Upper lobe of left lung (tissue), 6 donors: ENCODE measurements around the gene TNFRSF9. TPM values are rescaled to one million over a fixed set of nuclear protein-coding genes. Genes with fewer than 3 reads are reported as not detected.

ENCODE experiments used
- ATAC-seq, 2 donors: fragments of 200-7000 bp; cut with Tn5 transposase; one replicate each; pipeline ENCODE4 v1.9.1; 2022; ENCODE audit warnings: mild to moderate bottlenecking in 2 of 2, moderate library complexity in 2 of 2; ENCODE audit not compliant: low FRiP score in 2 of 2
- DNase-seq, 2 donors: peaks; one replicate each; pipeline ENCODE4 v3.0.0-alpha.2; 2019 to 2020
- H3K27ac ChIP-seq, 4 donors: fragments of 200-600 bp; sonication (generic); one replicate each; pipeline ENCODE4 v1.5.1; 2016 to 2019
- H3K27me3 ChIP-seq, 4 donors: fragments of 200-600 bp; sonication (generic); one replicate each; pipeline ENCODE4 v1.5.1; 2017 to 2019
- H3K36me3 ChIP-seq, 4 donors: fragments of 200-600 bp; sonication (generic); one replicate each; pipeline ENCODE4 v1.5.1; 2016 to 2019
- H3K4me1 ChIP-seq, 4 donors: fragments of 200-600 bp; sonication (generic); one replicate each; pipeline ENCODE4 v1.5.1; 2018 to 2019
- H3K4me3 ChIP-seq, 4 donors: fragments of 200-600 bp; sonication (generic); one replicate each; pipeline ENCODE4 v1.5.1; 2017 to 2019; ENCODE audit warnings: mild to moderate bottlenecking in 2 of 4, moderate library complexity in 1 of 4
- H3K9me3 ChIP-seq, 4 donors: fragments of 200-600 bp; sonication (generic); one replicate each; pipeline ENCODE4 v1.5.1; 2018 to 2019
- CTCF ChIP-seq, 6 experiments: fragments of 450-650 bp in 4 of 6; fragments of 200-600 bp in 2 of 6; sonication (generic) in 2 of 6; IDR thresholded peaks; one replicate each; pipeline ENCODE4 v1.5.1; 2016 to 2019; ENCODE audit warnings: antibody characterized with exemption in 6 of 6
- EP300 ChIP-seq, 4 donors: sonication (generic); formaldehyde crosslinking; IDR thresholded peaks; one replicate each; pipeline ENCODE4 v1.5.1; 2017; ENCODE audit warnings: antibody characterized with exemption in 4 of 4, control low read depth in 2 of 4
- POLR2A ChIP-seq, 4 donors: fragments of 450-650 bp; IDR thresholded peaks; one replicate each; pipeline ENCODE4 v1.5.1; 2016 to 2017; ENCODE audit warnings: antibody characterized with exemption in 4 of 4, mild to moderate bottlenecking in 2 of 4
- POLR2AphosphoS5 ChIP-seq, 2 donors: sonication (generic); formaldehyde crosslinking; IDR thresholded peaks; one replicate each; pipeline ENCODE4 v1.5.1; 2017; ENCODE audit warnings: antibody characterized with exemption in 2 of 2
- WGBS, 2 donors: methylation state at CpG; one replicate each; pipeline ENCODE4 v1.1.5; 2017 to 2018; 5-methylcytosine and 5-hydroxymethylcytosine counted together
- total RNA-seq, 6 donors: library from RNA; depleted of rRNA in 4 of 6; stranded (reverse); fragments of >200 nt in 4 of 6; gene quantifications; one replicate each; pipeline versions ENCODE4 v1.1.0 to v1.2.1, GENCODE V29; 2016 to 2021
- donor health status: DM: no; HTN: no; CAD: no; lungs with moderate emphysema.
- donor health status: DM: no; HTN: yes; CAD: no; lungs with severe emphysema.

Gene TNFRSF9
- total RNA-seq, 6 donors from 2014 or later, result 0.11 to 1.5 (median 0.61) TPM; not detected in 1

- Histone ChIP-seq H3K4me3 (no peak overlapping the region), H3K27ac (no peak overlapping the region), H3K27me3 (no peaks in the 10 kb centered on the region), H3K9me3 (no peaks in the 10 kb centered on the region), H3K4me1 (peaks cover 0 to 3% (median 0%) of the 10 kb centered on the region in 4 donors), H3K36me3 (peaks cover 7 to 75% (median 48%) of the 10 kb centered on the region in 4 donors)
- ATAC-seq, result no peak
- no peak for TF ChIP-seq POLR2A (IDR thresholded peaks at IDR 0.05)
- no peak for TF ChIP-seq EP300 (IDR thresholded peaks at IDR 0.05)
- no peak for TF ChIP-seq CTCF (IDR thresholded peaks at IDR 0.05)
- TF ChIP-seq POLR2AphosphoS5 (IDR thresholded peaks at IDR 0.05), result no peak
- no peak for DNase-seq
- 94 to 100% methylated on average over 2 of the region's 2 CpGs for WGBS, 2 donors
These were observed 32.4 kb upstream of the TNFRSF9 start for GRCh38 chr1:7973086-7973485.

GRCh38 chr1:7972285-7972684, 31.6 kb upstream of the TNFRSF9 start:
- no peak for ATAC-seq
- WGBS, 2 donors, result 96% methylated on average over 5 of the region's 5 CpGs
- Histone ChIP-seq H3K36me3 (peaks cover 7 to 71% (median 46%) of the 10 kb centered on the region in 4 donors), H3K27me3 (no peaks in the 10 kb centered on the region), H3K4me3 (no peak overlapping the region), H3K27ac (no peak overlapping the region), H3K4me1 (peaks cover 0 to 10% (median 0%) of the 10 kb centered on the region in 4 donors), H3K9me3 (no peaks in the 10 kb centered on the region)
- no peak for DNase-seq
- no peak for TF ChIP-seq CTCF (IDR thresholded peaks at IDR 0.05)
- no peak for TF ChIP-seq POLR2AphosphoS5 (IDR thresholded peaks at IDR 0.05)
- no peak for TF ChIP-seq POLR2A (IDR thresholded peaks at IDR 0.05)
- TF ChIP-seq EP300 (IDR thresholded peaks at IDR 0.05), result no peak

- 87 to 90% methylated on average over 6 of the region's 6 CpGs for WGBS, 2 donors
- TF ChIP-seq POLR2A (IDR thresholded peaks at IDR 0.05) (no peak), EP300 (IDR thresholded peaks at IDR 0.05) (no peak), POLR2AphosphoS5 (IDR thresholded peaks at IDR 0.05) (no peak), CTCF (IDR thresholded peaks at IDR 0.05) (no peak)
- Histone ChIP-seq H3K9me3 (no peaks in the 10 kb centered on the region), H3K27ac (no peak overlapping the region), H3K27me3 (no peaks in the 10 kb centered on the region), H3K36me3 (peaks cover 8 to 70% (median 50%) of the 10 kb centered on the region in 4 donors), H3K4me3 (no peak overlapping the region), H3K4me1 (peaks cover 0 to 20% (median 6%) of the 10 kb centered on the region in 4 donors)
- DNase-seq (no peak), ATAC-seq (no peak)
These were observed 30.4 kb upstream of the TNFRSF9 start for GRCh38 chr1:7971024-7971423.

GRCh38 chr1:7970246-7970645, 29.6 kb upstream of the TNFRSF9 start:
- TF ChIP-seq CTCF (IDR thresholded peaks at IDR 0.05) (no peak), EP300 (IDR thresholded peaks at IDR 0.05) (no peak)
- DNase-seq (no peak), ATAC-seq (no peak)
- no peak overlapping the region for H3K27ac ChIP-seq
- H3K9me3 ChIP-seq, result no peaks in the 10 kb centered on the region
- WGBS, 2 donors, result 77 to 79% methylated on average over 2 of the region's 2 CpGs
- peaks cover 0 to 21% (median 8%) of the 10 kb centered on the region in 4 donors for H3K4me1 ChIP-seq
- H3K36me3 ChIP-seq, result peaks cover 12 to 76% (median 57%) of the 10 kb centered on the region in 4 donors
- H3K27me3 ChIP-seq, result no peaks in the 10 kb centered on the region
- no peak overlapping the region for H3K4me3 ChIP-seq

- Histone ChIP-seq H3K4me1 (peaks cover 6 to 38% (median 19%) of the 10 kb centered on the region in 4 donors), H3K27me3 (no peaks in the 10 kb centered on the region), H3K4me3 (no peak overlapping the region), H3K9me3 (no peaks in the 10 kb centered on the region), H3K36me3 (peaks cover 18 to 92% (median 73%) of the 10 kb centered on the region in 4 donors), H3K27ac (no peak overlapping the region)
- 88 to 93% methylated on average over 4 of the region's 4 CpGs for WGBS, 2 donors
- ATAC-seq, result no peak
- TF ChIP-seq EP300 (IDR thresholded peaks at IDR 0.05) (no peak), POLR2AphosphoS5 (IDR thresholded peaks at IDR 0.05) (no peak), CTCF (IDR thresholded peaks at IDR 0.05) (no peak), POLR2A (IDR thresholded peaks at IDR 0.05) (no peak)
- no peak for DNase-seq
These were observed 27.0 kb upstream of the TNFRSF9 start for GRCh38 chr1:7967651-7968050.
